Measurements from ENCODE around the gene HAPLN1.

The HAPLN1 gene

GRCh38 chr5:83720836-83721537 is at the start of gene HAPLN1:
Gene HAPLN1 (minus strand): TSS chr5:83720855. CDS start chr5:83673523, 47,332 bp downstream.
- no peak for DNase-seq (ENCODE audit: low read depth)
- TF ChIP-seq CTCF (IDR thresholded peaks at IDR 0.05; ENCODE audit: insufficient read depth, low read depth, low read length, missing control alignments): no peak
- H3K4me3 ChIP-seq (ENCODE audit: low read length): peak within 1 kb of the TSS; percentile 35

- no peak for TF ChIP-seq CTCF (IDR thresholded peaks at IDR 0.05; ENCODE audit: insufficient read depth, low read depth, low read length, missing control alignments)
- no peak overlapping the region for H3K4me3 ChIP-seq (ENCODE audit: low read length)
- no peak for DNase-seq (ENCODE audit: low read depth)
Observed at GRCh38 chr5:83767409-83767992, 46.8 kb upstream of the HAPLN1 start.

DNA sequence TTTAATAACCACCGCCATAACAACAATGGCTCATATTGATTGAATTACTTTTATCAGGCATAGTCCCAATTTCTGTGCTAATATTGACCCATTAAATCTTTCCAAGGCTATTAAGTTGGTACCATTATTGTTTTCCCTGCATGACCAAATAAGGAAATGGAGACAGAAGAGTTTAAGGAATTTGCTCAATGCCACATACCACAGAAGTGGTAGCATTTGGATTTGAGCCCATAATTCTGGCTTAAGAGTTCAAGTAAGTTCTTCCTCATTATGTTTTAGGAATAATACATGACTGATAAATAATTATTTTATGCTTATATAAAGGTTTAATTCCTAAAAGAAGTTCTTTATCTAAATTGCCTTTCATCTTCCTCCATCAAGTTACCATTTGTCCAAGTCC is 43.4 kb upstream of the HAPLN1 start:
- no peak overlapping the region for H3K4me3 ChIP-seq (ENCODE audit: low read length)
- no peak for DNase-seq (ENCODE audit: low read depth)
- TF ChIP-seq CTCF (IDR thresholded peaks at IDR 0.05; ENCODE audit: insufficient read depth, low read depth, low read length, missing control alignments): no peak

- TF ChIP-seq CTCF (IDR thresholded peaks at IDR 0.05; ENCODE audit: insufficient read depth, low read depth, low read length, missing control alignments): no peak
- H3K4me3 ChIP-seq (ENCODE audit: low read length): no peak overlapping the region
- DNase-seq (ENCODE audit: low read depth): no peak
Observed at GRCh38 chr5:83760579-83760978, 39.9 kb upstream of the HAPLN1 start.

DNA sequence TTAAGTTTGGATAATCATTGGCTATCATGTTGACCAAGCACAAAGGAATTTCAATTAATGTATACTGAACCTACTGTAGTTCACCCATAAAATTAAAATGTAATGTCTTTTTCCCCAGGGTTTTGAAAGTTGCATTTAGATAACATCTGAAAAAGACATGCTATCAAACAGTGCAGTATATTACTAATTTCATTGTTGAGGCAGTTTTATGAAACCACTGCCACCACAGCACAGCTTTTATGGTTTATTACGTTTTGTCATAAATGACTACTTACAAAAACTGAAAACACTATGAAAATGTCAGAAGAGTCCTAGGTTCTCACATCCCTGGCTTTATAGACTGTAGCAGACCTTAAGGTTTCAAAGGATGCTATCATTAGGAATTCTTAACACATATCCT is 32.0 kb upstream of the HAPLN1 start:
- no peak overlapping the region for H3K4me3 ChIP-seq (ENCODE audit: low read length)
- no peak for TF ChIP-seq CTCF (IDR thresholded peaks at IDR 0.05; ENCODE audit: insufficient read depth, low read depth, low read length, missing control alignments)
- DNase-seq (ENCODE audit: low read depth): no peak

DNA sequence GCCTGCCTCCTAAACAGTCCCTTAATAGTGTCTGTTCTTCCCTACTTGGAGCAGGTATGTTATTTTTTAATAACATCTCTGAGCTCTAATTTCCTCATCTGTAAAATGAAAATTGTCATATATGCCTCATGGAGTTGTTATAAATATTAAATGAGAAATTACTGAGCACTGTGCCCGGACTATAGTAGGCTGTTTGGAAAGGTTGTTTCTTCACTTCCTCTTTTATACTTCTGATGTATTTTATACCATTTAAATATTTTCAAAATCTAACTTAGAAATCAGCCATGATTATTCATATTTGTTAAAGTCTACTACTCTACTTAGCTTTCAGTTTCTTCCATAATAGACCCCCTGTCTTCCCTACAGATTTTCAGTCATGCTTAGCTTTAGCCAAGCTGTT is 30.5 kb upstream of the HAPLN1 start:
- TF ChIP-seq CTCF (IDR thresholded peaks at IDR 0.05; ENCODE audit: insufficient read depth, low read depth, low read length, missing control alignments): no peak
- no peak overlapping the region for H3K4me3 ChIP-seq (ENCODE audit: low read length)
- DNase-seq (ENCODE audit: low read depth): no peak

DNA sequence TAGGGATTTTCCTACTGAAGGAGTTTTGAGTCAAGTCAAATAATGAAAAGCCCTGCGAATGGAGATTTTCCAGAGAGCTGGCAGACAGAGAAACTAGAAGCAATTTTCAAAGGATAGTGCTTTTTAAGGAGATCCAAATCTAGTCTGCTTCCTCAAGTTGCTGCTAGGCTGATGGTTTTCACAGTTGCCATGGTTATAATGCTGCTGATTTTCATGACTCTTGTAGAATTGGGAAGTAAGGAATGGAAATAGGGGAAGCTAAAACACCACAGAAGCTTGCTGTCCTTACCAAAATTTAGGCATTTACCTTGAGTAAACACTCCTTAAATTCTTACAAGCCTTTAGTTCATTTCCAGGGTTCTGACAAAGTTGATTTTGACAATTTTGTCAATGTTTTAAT is 30.1 kb upstream of the HAPLN1 start:
- no peak overlapping the region for H3K4me3 ChIP-seq (ENCODE audit: low read length)
- no peak for DNase-seq (ENCODE audit: low read depth)
- TF ChIP-seq CTCF (IDR thresholded peaks at IDR 0.05; ENCODE audit: insufficient read depth, low read depth, low read length, missing control alignments): no peak

Data from epithelial cell of esophagus (primary cell).